Measurements from ENCODE around the gene GPATCH11.

Gene GPATCH11

GRCh38 chr2:37110306-37111212, 26.2 kb downstream of the GPATCH11 start:
- no peak for DNase-seq

GRCh38 chr2:37111958-37112357, 27.6 kb downstream of the GPATCH11 start:
- no peak for DNase-seq

- no peak for DNase-seq
Measured at GRCh38 chr2:37117566-37117965, 33.2 kb downstream of the GPATCH11 start.

GRCh38 chr2:37119157-37119556, 34.8 kb downstream of the GPATCH11 start:
- no peak for DNase-seq

- DNase-seq, result no peak
Measured at GRCh38 chr2:37125416-37125815, 41.1 kb downstream of the GPATCH11 start.

- no peak for DNase-seq
Measured at GRCh38 chr2:37132914-37133313, 48.6 kb downstream of the GPATCH11 start.

GRCh38 chr2:37142546-37142945, 58.2 kb downstream of the GPATCH11 start:
- DNase-seq, result no peak

GRCh38 chr2:37143974-37144373, 59.7 kb downstream of the GPATCH11 start:
- DNase-seq, result no peak

- no peak for DNase-seq
Measured at GRCh38 chr2:37146062-37146461, 61.7 kb downstream of the GPATCH11 start.

GRCh38 chr2:37148325-37148724, 64.0 kb downstream of the GPATCH11 start:
- DNase-seq, result no peak

Data from NCI-H526 treated with DMSO at 0.1 percent for 48 hours (cell line).